Psoas muscle (tissue), 8 donors: ENCODE data around the gene ZMYM4. TPM values are rescaled to one million over a fixed set of nuclear protein-coding genes. Genes with fewer than 3 reads are reported as not detected.

Experiments used
- ATAC-seq, 4 donors: fragments of 200-7000 bp; cut with Tn5 transposase; one replicate each; pipeline ENCODE4 v1.9.1; 2020; ENCODE audit warnings: moderate library complexity in 3 of 4, mild to moderate bottlenecking in 2 of 4
- DNase-seq, 2 donors: peaks; one replicate each; pipeline ENCODE4 v3.0.0-alpha.2; 2020
- H3K27ac ChIP-seq: fragments of 200-600 bp; one replicate; pipeline ENCODE4 v1.8.0; 2022
- H3K27me3 ChIP-seq, 3 donors: fragments of 200-600 bp in 1 of 3; one replicate each; pipeline versions ENCODE4 v1.6.1 to v1.8.0; 2013 to 2022; ENCODE audit warnings: low read length in 2 of 3, mild to moderate bottlenecking in 2 of 3, moderate library complexity in 1 of 3; ENCODE audit not compliant: insufficient read depth in 3 of 3
- H3K36me3 ChIP-seq, 2 donors: fragments of 200-600 bp in 1 of 2; one replicate each; pipeline versions ENCODE4 v1.6.1 to v1.8.0; 2013 to 2022; ENCODE audit warnings: low read depth in 1 of 2, mild to moderate bottlenecking in 1 of 2, moderate library complexity in 1 of 2; ENCODE audit not compliant: insufficient read depth in 1 of 2
- H3K4me1 ChIP-seq: fragments of 200-600 bp; one replicate; pipeline ENCODE4 v1.8.0; 2022
- H3K4me3 ChIP-seq: fragments of 200-600 bp; one replicate; pipeline ENCODE4 v1.8.0; 2022; ENCODE audit warnings: mild to moderate bottlenecking
- H3K9me3 ChIP-seq: fragments of 200-600 bp; one replicate; pipeline ENCODE4 v1.8.0; 2022
- WGBS, 3 donors: extraction: QIAGEN DNeasy Blood & Tissue Kit; methylation state at CpG; one replicate each; pipeline versions ENCODE4 v1.1.6 to v1.1.7; 2013; 5-methylcytosine and 5-hydroxymethylcytosine counted together
- intact Hi-C, 2 donors: fragments of 100-400 bp; cut with DNase I; formaldehyde crosslinking; loops; one replicate each; pipeline versions ENCODE4 v1.11.0 to v1.14.2; 2022
- polyA plus RNA-seq, 3 donors: library from polyadenylated mRNA; stranded (reverse); fragments of 200-250 nt; gene quantifications; one replicate each; pipeline ENCODE4 v1.2.3, GENCODE V29; 2013
- total RNA-seq, 4 donors: library from RNA; stranded (reverse); fragmentation: NEBNext Ultra II Directional in 2 of 4; extraction: Animal tissue kit (Norgen Biotek cat#: 25700) in 2 of 4; gene quantifications; one replicate each; pipeline versions ENCODE4 v1.2.1 to v1.2.4, GENCODE V29; 2021 to 2023
- TF ChIP-seq, protein P1 (sequence below): fragments of 200-600 bp; IDR thresholded peaks from one replicate; pipeline ENCODE4 v1.8.0; 2022; ENCODE audit warnings: antibody characterized with exemption
- donor health status: healthy with polysubstance abuse.
- donor health status: DM: no; HTN: no; CAD: no; lungs with moderate emphysema.
- donor health status: Bipolar disorder and iron deficiency.
- donor health status: healthy.
- donor health status: DM: yes; HTN: yes; CAD: no.
- donor health status: DM: no; HTN: no; CAD: no.
- donor health status: DM: no; HTN: no; CAD: no.
- donor health status: DM: yes; HTN: yes; CAD: no.

Gene ZMYM4
- total and polyA plus RNA-seq, 7 donors: 4.6 to 32.6 (median 25.3) TPM

- WGBS, 3 donors: 83 to 89% (median 83%) methylated on average over 9 of the region's 9 CpGs
- Histone ChIP-seq H3K27ac (no peak overlapping the region), H3K4me1 (peaks cover 14% of the 10 kb centered on the region), H3K27me3 (no peaks in the 10 kb centered on the region), H3K9me3 (no peaks in the 10 kb centered on the region), H3K4me3 (no peak overlapping the region), H3K36me3 (peaks cover 0 to 12% of the 10 kb centered on the region in 2 donors)
- DNase-seq (no peak), ATAC-seq (no peak)
- TF ChIP-seq, protein P1, sequence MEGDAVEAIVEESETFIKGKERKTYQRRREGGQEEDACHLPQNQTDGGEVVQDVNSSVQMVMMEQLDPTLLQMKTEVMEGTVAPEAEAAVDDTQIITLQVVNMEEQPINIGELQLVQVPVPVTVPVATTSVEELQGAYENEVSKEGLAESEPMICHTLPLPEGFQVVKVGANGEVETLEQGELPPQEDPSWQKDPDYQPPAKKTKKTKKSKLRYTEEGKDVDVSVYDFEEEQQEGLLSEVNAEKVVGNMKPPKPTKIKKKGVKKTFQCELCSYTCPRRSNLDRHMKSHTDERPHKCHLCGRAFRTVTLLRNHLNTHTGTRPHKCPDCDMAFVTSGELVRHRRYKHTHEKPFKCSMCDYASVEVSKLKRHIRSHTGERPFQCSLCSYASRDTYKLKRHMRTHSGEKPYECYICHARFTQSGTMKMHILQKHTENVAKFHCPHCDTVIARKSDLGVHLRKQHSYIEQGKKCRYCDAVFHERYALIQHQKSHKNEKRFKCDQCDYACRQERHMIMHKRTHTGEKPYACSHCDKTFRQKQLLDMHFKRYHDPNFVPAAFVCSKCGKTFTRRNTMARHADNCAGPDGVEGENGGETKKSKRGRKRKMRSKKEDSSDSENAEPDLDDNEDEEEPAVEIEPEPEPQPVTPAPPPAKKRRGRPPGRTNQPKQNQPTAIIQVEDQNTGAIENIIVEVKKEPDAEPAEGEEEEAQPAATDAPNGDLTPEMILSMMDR: no peak
- intact Hi-C loops: no loop called here
Measured at GRCh38 chr1:35287807-35288640, 19.5 kb downstream of the ZMYM4 start.

GRCh38 chr1:35288761-35289160 lies 20.3 kb downstream of the ZMYM4 start:
- no peak for ATAC-seq
- Histone ChIP-seq H3K36me3 (peaks cover 0 to 19% of the 10 kb centered on the region in 2 donors), H3K4me3 (no peak overlapping the region), H3K4me1 (peaks cover 14% of the 10 kb centered on the region), H3K9me3 (no peaks in the 10 kb centered on the region), H3K27me3 (no peaks in the 10 kb centered on the region), H3K27ac (no peak overlapping the region)
- DNase-seq: no peak
- intact Hi-C loops: no loop called here
- TF ChIP-seq, protein P1: no peak

GRCh38 chr1:35290452-35290851 lies 21.9 kb downstream of the ZMYM4 start:
- Histone ChIP-seq H3K27ac (no peak overlapping the region), H3K36me3 (peaks cover 0 to 23% of the 10 kb centered on the region in 2 donors), H3K9me3 (no peaks in the 10 kb centered on the region), H3K4me3 (no peak overlapping the region), H3K4me1 (peaks cover 14% of the 10 kb centered on the region), H3K27me3 (no peaks in the 10 kb centered on the region)
- 91 to 94% (median 92%) methylated on average over 2 of the region's 2 CpGs for WGBS, 3 donors
- TF ChIP-seq, protein P1: no peak
- no peak for DNase-seq
- ATAC-seq: no peak
- intact Hi-C loops: no loop called here

DNA sequence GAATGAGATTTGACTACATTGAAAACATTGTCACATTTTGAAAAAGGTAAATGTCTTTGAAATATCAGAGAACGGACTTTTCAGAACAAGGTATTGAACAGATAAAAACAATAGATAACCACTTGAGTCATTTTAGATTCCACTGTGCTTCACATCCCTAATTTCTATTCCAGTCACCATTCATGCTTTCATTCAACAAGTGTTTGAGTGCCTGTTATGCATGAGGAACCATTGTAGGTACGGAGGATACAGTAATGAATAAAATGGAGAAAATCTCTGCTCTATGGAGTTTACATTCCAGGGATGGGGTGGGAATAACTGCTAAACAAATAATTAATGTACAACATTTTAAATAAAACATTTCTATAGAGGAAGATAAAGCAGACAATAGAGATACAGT lies 26.3 kb downstream of the ZMYM4 start:
- WGBS, 3 donors: 97 to 100% (median 99%) methylated on average over 2 of the region's 2 CpGs
- intact Hi-C loops: no loop called here
- Histone ChIP-seq H3K27me3 (no peaks in the 10 kb centered on the region), H3K4me1 (peaks cover 5% of the 10 kb centered on the region), H3K36me3 (peaks cover 2 to 41% of the 10 kb centered on the region in 2 donors), H3K27ac (no peak overlapping the region), H3K9me3 (no peaks in the 10 kb centered on the region), H3K4me3 (no peak overlapping the region)
- ATAC-seq (no peak), DNase-seq (no peak)
- TF ChIP-seq, protein P1: no peak
